SK-N-SH (cell line): ENCODE measurements around the gene MKX. TPM values are rescaled to one million over a fixed set of nuclear protein-coding genes. Genes with fewer than 3 reads are reported as not detected.

Source experiments
- CTCF ChIA-PET: fragments of 300-600, 350-600 bp; formaldehyde crosslinking; extraction: SDS; loops from one replicate; lab custom pipeline; 2021; lab: Yijun Ruan, JAX
- POLR2A ChIA-PET: fragments of 350-600 bp; sonication (Branson Sonifier 250); formaldehyde crosslinking; extraction: SDS; loops from one replicate; lab custom pipeline; 2020; ENCODE audit warnings: antibody characterized with exemption, inconsistent platforms; lab: Yijun Ruan, JAX
- DNase-seq: peaks from one replicate; pipeline ENCODE4 v3.0.0; 2012
- H2AFZ ChIP-seq: fragments of 200-600 bp; sonication (generic); 2 replicates; pipeline ENCODE4 v1.8.1; 2016; ENCODE audit warnings: antibody characterized with exemption, mild to moderate bottlenecking, low read depth
- H3F3A ChIP-seq: fragments of 200-600 bp; sonication (generic); replicated peaks from 2 replicates; pipeline ENCODE3; 2016; ENCODE audit warnings: antibody characterized with exemption, mild to moderate bottlenecking; ENCODE audit not compliant: insufficient read depth
- H3K27ac ChIP-seq, 2 experiments: fragments of 200-500 bp in 1 of 2; fragments of 200-600 bp in 1 of 2; sonication (Bioruptor generic) in 1 of 2; sonication (generic), shearing (Covaris generic) in 1 of 2; 2 replicates each; pipeline versions ENCODE4 v1.5.1 to v1.6.1; 2014 to 2016; ENCODE audit warnings: low read depth in 2 of 2, inconsistent platforms in 1 of 2, low read length in 1 of 2, mild to moderate bottlenecking in 1 of 2, mixed read lengths in 1 of 2
- H3K27me3 ChIP-seq: fragments of 200-600 bp; sonication (generic), shearing (Covaris generic); 2 replicates; pipeline ENCODE4 v1.6.1; 2016; ENCODE audit warnings: mixed run types; ENCODE audit not compliant: insufficient read depth
- H3K36me3 ChIP-seq, 2 experiments: fragments of 200-500 bp in 1 of 2; fragments of 200-600 bp in 1 of 2; sonication (Bioruptor generic) in 1 of 2; sonication (generic) in 1 of 2; replicated peaks in 1 of 2; 2 replicates each; pipeline versions ENCODE3 to v1.5.1; 2014 to 2016; ENCODE audit warnings: low read length in 1 of 2, mild to moderate bottlenecking in 1 of 2; ENCODE audit not compliant: insufficient read depth in 2 of 2, control insufficient read depth in 1 of 2
- H3K4me1 ChIP-seq, 2 experiments: fragments of 200-500 bp in 1 of 2; fragments of 200-600 bp in 1 of 2; sonication (Bioruptor generic) in 1 of 2; sonication (generic), shearing (Covaris generic) in 1 of 2; 2 replicates each; pipeline versions ENCODE4 v1.5.1 to v1.6.1; 2014 to 2016; ENCODE audit warnings: low read depth in 1 of 2, low read length in 1 of 2, mixed run types in 1 of 2; ENCODE audit not compliant: insufficient read depth in 2 of 2, control insufficient read depth in 1 of 2
- H3K4me2 ChIP-seq: fragments of 200-600 bp; sonication (generic), shearing (Covaris generic); 2 replicates; pipeline ENCODE4 v1.6.1; 2017; ENCODE audit warnings: mixed run types
- H3K4me3 ChIP-seq, 2 experiments: fragments of 200-500 bp in 1 of 2; fragments of 200-600 bp in 1 of 2; sonication (Bioruptor generic) in 1 of 2; sonication (generic), shearing (Covaris generic) in 1 of 2; 2 replicates each; pipeline versions ENCODE4 v1.5.1 to v1.8.1; 2014 to 2016; ENCODE audit warnings: low read depth in 2 of 2, inconsistent platforms in 1 of 2, low read length in 1 of 2, mild to moderate bottlenecking in 1 of 2, mixed read lengths in 1 of 2, moderate library complexity in 1 of 2
- H3K79me2 ChIP-seq: fragments of 200-600 bp; sonication (generic); 2 replicates; pipeline ENCODE4 v1.8.1; 2017; ENCODE audit warnings: mild to moderate bottlenecking; ENCODE audit not compliant: insufficient read depth
- H3K9ac ChIP-seq: fragments of 200-600 bp; sonication (generic); 2 replicates; pipeline ENCODE4 v1.6.1; 2017; ENCODE audit warnings: mixed run types
- H3K9me2 ChIP-seq: fragments of 200-600 bp; sonication (generic); 2 replicates; pipeline ENCODE4 v1.6.1; 2017; ENCODE audit warnings: mixed run types
- H3K9me3 ChIP-seq: fragments of 200-600 bp; sonication (generic); 2 replicates; pipeline ENCODE4 v1.6.1; 2017; ENCODE audit warnings: mixed run types, mild to moderate bottlenecking, moderate library complexity
- H4K20me1 ChIP-seq: fragments of 200-600 bp; sonication (generic); 2 replicates; pipeline ENCODE4 v1.6.1; 2017; ENCODE audit warnings: mild to moderate bottlenecking, mixed run types; ENCODE audit not compliant: insufficient read depth
- CTCF ChIP-seq: fragments of 200-600 bp; sonication (generic); IDR thresholded peaks from 2 replicates; pipeline ENCODE4 v1.6.1; 2017; ENCODE audit warnings: antibody characterized with exemption, mild to moderate bottlenecking, moderate library complexity
- EZH2phosphoT487 ChIP-seq: fragments of 200-600 bp; sonication (generic); IDR thresholded peaks from 2 replicates; pipeline ENCODE4 v1.6.1; 2017; ENCODE audit warnings: low read depth, mixed run types, mild to moderate bottlenecking, antibody characterized with exemption, moderate library complexity, borderline replicate concordance
- FOSL2 ChIP-seq: IDR thresholded peaks from 2 replicates; pipeline ENCODE4 v1.4.0; 2012; ENCODE audit warnings: low read depth, mild to moderate bottlenecking, moderate library complexity, borderline replicate concordance
- GABPA ChIP-seq: IDR thresholded peaks from 2 replicates; pipeline ENCODE4 v1.4.0; 2012; ENCODE audit warnings: low read depth, mild to moderate bottlenecking
- GATA2 ChIP-seq: sonication (generic); formaldehyde crosslinking; IDR thresholded peaks from 2 replicates; pipeline ENCODE4 v1.5.0; 2020; ENCODE audit warnings: mild to moderate bottlenecking, missing genetic modification reagents
- MAX ChIP-seq: IDR thresholded peaks from 2 replicates; pipeline ENCODE4 v1.4.0; 2012; ENCODE audit warnings: low read depth
- PBX3 ChIP-seq: IDR thresholded peaks from 2 replicates; pipeline ENCODE4; 2012
- RCOR1 ChIP-seq: fragments of 150-350 bp; IDR thresholded peaks from 2 replicates; pipeline ENCODE4 v1.6.1; 2017; ENCODE audit warnings: antibody characterized with exemption, low read length
- REST ChIP-seq: IDR thresholded peaks from 2 replicates; pipeline ENCODE4 v1.6.1; 2012; ENCODE audit warnings: mild to moderate bottlenecking, low read depth, low read length, moderate library complexity
- RFX5 ChIP-seq: IDR thresholded peaks from 2 replicates; pipeline ENCODE4 v1.6.1; 2012; ENCODE audit warnings: mild to moderate bottlenecking, improper control_type of control experiment, low read length
- SMC3 ChIP-seq: IDR thresholded peaks from 2 replicates; pipeline ENCODE4 v1.6.1; 2012; ENCODE audit warnings: low read depth, low read length, improper control_type of control experiment
- USF1 ChIP-seq: IDR thresholded peaks from 2 replicates; pipeline ENCODE4 v1.4.0; 2012; ENCODE audit warnings: low read depth, borderline replicate concordance
- USF2 ChIP-seq: fragments of 150-350 bp; IDR thresholded peaks from 2 replicates; pipeline ENCODE4 v1.6.1; 2017; ENCODE audit warnings: antibody characterized with exemption, low read length, low read depth, borderline replicate concordance
- WGBS: methylation state at CpG from one replicate; pipeline ENCODE4 v1.1.6; 2017; ENCODE audit warnings: low lambda C conversion rate; 5-methylcytosine and 5-hydroxymethylcytosine counted together
- polyA plus RNA-seq, 3 experiments: library from polyadenylated mRNA; depleted of rRNA; stranded (reverse); fragments of >200 nt; gene quantifications; 2 replicates each; pipeline ENCODE4 v1.2.3, GENCODE V29; 2012

The MKX gene
- polyA plus RNA-seq, 1 of the 3 experiments (the other 2 are of a cell fraction), result not detected

- Histone ChIP-seq H2AFZ (no peak overlapping the region), H3K9me2 (no peaks in the 10 kb centered on the region), H3K27ac (no peak overlapping the region), H3K27me3 (no peaks in the 10 kb centered on the region; the same call in 1 of the 2 replicates), H3K9ac (no peak overlapping the region), H3F3A (no peaks in the 10 kb centered on the region), H3K9me3 (0 out of 2 replicates have a peak, but pooled peaks cover 3% of the 10 kb centered on the region), H3K4me1 (no peaks in the 10 kb centered on the region), H3K4me3 (no peak overlapping the region), H3K79me2 (no peaks in the 10 kb centered on the region), H3K4me2 (no peak overlapping the region), H3K36me3 (no peaks in the 10 kb centered on the region), H4K20me1 (no peaks in the 10 kb centered on the region)
- CTCF ChIA-PET, result no interaction called here
- no peak for DNase-seq
- TF ChIP-seq SMC3 (no peak), GATA2 (CRISPR knock-in tag) (no peak), USF2 (no peak), GABPA (no peak), MAX (no peak), PBX3 (no peak), USF1 (no peak)
- POLR2A ChIA-PET, result no interaction called here
- WGBS, result 3% methylated on average over 4 of the region's 4 CpGs
Observed at GRCh38 chr10:27646604-27647175, 98.9 kb downstream of the MKX start.

GRCh38 chr10:27646194-27646593 lies 99.4 kb downstream of the MKX start:
- Histone ChIP-seq H3K79me2 (no peaks in the 10 kb centered on the region), H3F3A (no peaks in the 10 kb centered on the region), H3K9ac (no peak overlapping the region), H3K4me3 (no peak overlapping the region), H3K36me3 (no peaks in the 10 kb centered on the region), H3K9me2 (no peaks in the 10 kb centered on the region), H3K27ac (no peak overlapping the region), H3K27me3 (no peaks in the 10 kb centered on the region; the same call in 1 of the 2 replicates), H3K9me3 (0 out of 2 replicates have a peak, but pooled peaks cover 3% of the 10 kb centered on the region), H3K4me2 (no peak overlapping the region), H4K20me1 (no peaks in the 10 kb centered on the region), H3K4me1 (no peaks in the 10 kb centered on the region), H2AFZ (no peak overlapping the region)
- ChIA-PET POLR2A (no interaction called here), CTCF (no interaction called here)
- no peak for DNase-seq
- 3% methylated on average over 4 of the region's 4 CpGs for WGBS
- TF ChIP-seq USF2 (no peak), FOSL2 (no peak), CTCF (no peak), RFX5 (no peak), GATA2 (CRISPR knock-in tag) (no peak), RCOR1 (no peak), REST (no peak), USF1 (no peak), EZH2phosphoT487 (no peak)
